K562 (cell line): Measurements from ENCODE around the gene C10orf71. TPM values are rescaled to one million over a fixed set of nuclear protein-coding genes. Genes with fewer than 3 reads are reported as not detected.

ENCODE experiments used
- ATAC-seq: fragments of 200-7000 bp; cut with Tn5 transposase; 3 replicates; pipeline ENCODE4 v1.9.1; 2020; ENCODE audit warnings: moderate library complexity
- BruUV-seq: library from RNA; stranded (reverse); fragments of 400-500 nt; replicated peaks from 2 replicates; lab custom pipeline; 2021; lab: Mats Ljungman, UMichigan
- CTCF ChIA-PET: fragments of 300-600 bp; formaldehyde crosslinking; extraction: SDS; loops from one replicate; lab custom pipeline; 2021; ENCODE audit warnings: low intra/inter-chr PET ratio; lab: Yijun Ruan, JAX
- POLR2A ChIA-PET: fragments of 300-600, 350-650 bp; sonication (Branson Sonifier 250); formaldehyde crosslinking; extraction: SDS; loops from one replicate; lab custom pipeline; 2021; ENCODE audit warnings: antibody characterized with exemption, inconsistent platforms; lab: Yijun Ruan, JAX
- DNase-seq, 4 experiments: peaks; one replicate each; pipeline versions ENCODE4 v3.0.0 to v3.0.0-alpha.2; 2011 to 2018; ENCODE audit warnings: low spot score in 3 of 4, mixed read lengths in 3 of 4; ENCODE audit errors: extremely low read depth in 1 of 4
- FAIRE-seq: peaks from 2 replicates; lab custom pipeline; 2011; peaks lifted over from hg19 to GRCh38; lab: Jason Lieb, UNC
- H2AFZ ChIP-seq: 2 replicates; pipeline ENCODE4 v1.6.0; 2011; ENCODE audit warnings: low read depth, low read length, control low read depth, inconsistent platforms
- H3K27ac ChIP-seq: fragments of 200-600 bp; 3 replicates; pipeline ENCODE4 v1.8.0; 2011; ENCODE audit warnings: low read depth, mild to moderate bottlenecking, control low read depth, inconsistent platforms, low read length, moderate library complexity, mixed read lengths; ENCODE audit errors: extremely low read depth
- H3K27me3 ChIP-seq, 2 experiments: fragments of 300-600 bp in 1 of 2; 2 replicates in 1 of 2; 3 replicates in 1 of 2; pipeline versions ENCODE4 v1.6.0 to v1.8.0; 2011; ENCODE audit warnings: inconsistent platforms in 2 of 2, low read length in 2 of 2, mild to moderate bottlenecking in 1 of 2, mixed read lengths in 1 of 2, moderate library complexity in 1 of 2; ENCODE audit not compliant: control insufficient read depth in 2 of 2, insufficient read depth in 2 of 2
- H3K36me3 ChIP-seq: fragments of 300-600 bp; 3 replicates; pipeline ENCODE4 v1.8.0; 2011; ENCODE audit warnings: mild to moderate bottlenecking, low read length, inconsistent platforms; ENCODE audit not compliant: control insufficient read depth, insufficient read depth
- H3K4me1 ChIP-seq, 2 experiments: fragments of 200-600 bp in 1 of 2; replicated peaks in 1 of 2; 2 replicates in 1 of 2; 3 replicates in 1 of 2; pipeline versions ENCODE4 v1.5.1 to v1.8.0; 2011; ENCODE audit warnings: inconsistent platforms in 2 of 2, low read length in 2 of 2, mild to moderate bottlenecking in 1 of 2, mixed read lengths in 1 of 2, moderate library complexity in 1 of 2; ENCODE audit not compliant: control insufficient read depth in 2 of 2, insufficient read depth in 2 of 2
- H3K4me2 ChIP-seq: 2 replicates; pipeline ENCODE4 v1.6.1; 2011; ENCODE audit warnings: low read length, control low read depth, inconsistent platforms, mixed read lengths; ENCODE audit not compliant: insufficient read depth
- H3K4me3 ChIP-seq: fragments of 200-600 bp; sonication (generic), shearing (Covaris generic); 2 replicates; pipeline ENCODE4 v1.5.1; 2016; ENCODE audit warnings: control low read depth, inconsistent platforms
- H3K79me2 ChIP-seq: fragments of 200-600 bp; 3 replicates; pipeline ENCODE4 v1.8.0; 2011; ENCODE audit warnings: low read length, inconsistent platforms; ENCODE audit not compliant: control insufficient read depth, insufficient read depth
- H3K9ac ChIP-seq, 2 experiments: 2 replicates each; pipeline versions ENCODE4 v1.6.0 to v1.6.1; 2011; ENCODE audit warnings: low read depth in 2 of 2, low read length in 2 of 2, control low read depth in 1 of 2, inconsistent platforms in 1 of 2, mild to moderate bottlenecking in 1 of 2, mixed read lengths in 1 of 2; ENCODE audit not compliant: insufficient read depth in 1 of 2
- H3K9me1 ChIP-seq: one replicate; pipeline ENCODE4 v1.6.0; 2011; ENCODE audit warnings: inconsistent platforms, mild to moderate bottlenecking, low read length, moderate library complexity; ENCODE audit not compliant: control insufficient read depth, insufficient read depth
- H3K9me3 ChIP-seq: replicated peaks from 2 replicates; pipeline ENCODE4 v1.5.1; 2011; ENCODE audit warnings: low read depth, low read length, inconsistent platforms; ENCODE audit not compliant: control insufficient read depth, insufficient read depth
- H4K20me1 ChIP-seq: replicated peaks from 2 replicates; pipeline ENCODE4 v1.6.1; 2011; ENCODE audit warnings: low read length, inconsistent platforms, mixed read lengths; ENCODE audit not compliant: control insufficient read depth, insufficient read depth
- BDP1 ChIP-seq: IDR thresholded peaks from 3 replicates; pipeline ENCODE4 v1.6.1; 2011; ENCODE audit not compliant: insufficient read length, insufficient read depth
- BMI1 ChIP-seq: fragments of 150-350 bp; IDR thresholded peaks from 2 replicates; pipeline ENCODE4 v1.6.1; 2014; ENCODE audit warnings: low read length
- ESRRA ChIP-seq: fragments of 450-650 bp; IDR thresholded peaks from 2 replicates; pipeline ENCODE4 v1.6.1; 2014; ENCODE audit warnings: low read depth, mild to moderate bottlenecking, moderate library complexity, borderline replicate concordance
- NR1H2 ChIP-seq: sonication (generic); formaldehyde crosslinking; IDR thresholded peaks from 2 replicates; pipeline ENCODE4 v1.4.0; 2020; ENCODE audit warnings: mild to moderate bottlenecking, missing genetic modification reagents
- NUFIP1 ChIP-seq: fragments of 450-650 bp; IDR thresholded peaks from 2 replicates; pipeline ENCODE4 v1.6.1; 2018; ENCODE audit not compliant: partially characterized antibody
- PHB ChIP-seq: fragments of 250-450 bp; sonication (Bioruptor Pico); IDR thresholded peaks from 2 replicates; pipeline ENCODE4 v1.5.0; 2021
- RAD51 ChIP-seq: fragments of 450-650 bp; IDR thresholded peaks from 2 replicates; pipeline ENCODE4 v1.7.1; 2016; ENCODE audit warnings: low read depth, mild to moderate bottlenecking, borderline replicate concordance
- SPI1 ChIP-seq: IDR thresholded peaks from 2 replicates; pipeline ENCODE4 v1.6.1; 2011; ENCODE audit warnings: low read depth, low read length, control low read depth, borderline replicate concordance
- SREBF2 ChIP-seq: sonication (generic); formaldehyde crosslinking; IDR thresholded peaks from 2 replicates; pipeline ENCODE4 v1.4.0; 2020; ENCODE audit warnings: mild to moderate bottlenecking, missing genetic modification reagents
- U2AF2 ChIP-seq: fragments of 200-400 bp; formaldehyde crosslinking; optimal IDR thresholded peaks from 2 replicates; pipeline ENCODE3; 2017; ENCODE audit warnings: low read depth, mild to moderate bottlenecking, low read length
- ZNF133 ChIP-seq: fragments of 250-450 bp; sonication (Bioruptor Pico); IDR thresholded peaks from 2 replicates; pipeline ENCODE4 v1.4.0; 2020; ENCODE audit warnings: mild to moderate bottlenecking
- ZNF239 ChIP-seq: fragments of 250-450 bp; sonication (Bioruptor Pico); IDR thresholded peaks from 2 replicates; pipeline ENCODE4 v1.4.0; 2020; ENCODE audit warnings: mild to moderate bottlenecking
- ZNF778 ChIP-seq: fragments of 450-650 bp; formaldehyde crosslinking; IDR thresholded peaks from 2 replicates; pipeline ENCODE4 v1.4.0; 2020; ENCODE audit warnings: mild to moderate bottlenecking, moderate library complexity
- in situ Hi-C: fragments of 300-500 bp; cut with MboI; formaldehyde crosslinking; loops from 4 replicates; pipeline ENCODE4 v1.15.0; 2018; ENCODE audit warnings: inconsistent platforms, mixed read lengths
- intact Hi-C: fragments of 100-400 bp; cut with micrococcal nuclease; formaldehyde crosslinking; loops from 2 replicates; pipeline ENCODE4 v1.14.2; 2022
- polyA plus RNA-seq, 8 experiments: library from polyadenylated mRNA; depleted of rRNA in 4 of 8; stranded (reverse) in 5 of 8; unstranded in 3 of 8; fragments of >200 nt; fragmentation: Nextera tagmentation in 2 of 8; fragmentation: Illumina TruSeq in 1 of 8; extraction: Ambion mirVana in 2 of 8; extraction: Trizol in 1 of 8; gene quantifications; 2 replicates each; pipeline versions ENCODE4 v1.2.1 to v1.2.3, GENCODE V29; 2011 to 2014; ENCODE audit warnings: inconsistent platforms in 1 of 8, missing spikeins in 1 of 8
- total RNA-seq, 7 experiments: library from RNA; depleted of rRNA in 6 of 7; stranded (reverse); fragments of >200 nt in 6 of 7; fragmentation: Illumina TruSeq in 2 of 7; extraction: Trizol in 2 of 7; gene quantifications; 2 replicates each; pipeline versions ENCODE4 v1.2.1 to v1.2.3, GENCODE V29; 2011 to 2021; ENCODE audit warnings: low replicate concordance in 1 of 7
- TF ChIP-seq, protein P1 (sequence below): fragments of 250-450 bp; sonication (Bioruptor Pico); IDR thresholded peaks from 2 replicates; pipeline ENCODE4 v1.4.0; 2020; ENCODE audit warnings: mild to moderate bottlenecking, moderate library complexity
- TF ChIP-seq, protein P2 (sequence below): sonication (generic); formaldehyde crosslinking; IDR thresholded peaks from 2 replicates; pipeline ENCODE4 v1.8.0; 2023; ENCODE audit warnings: mild to moderate bottlenecking, missing genetic modification reagents
- TF ChIP-seq, protein P3 (sequence below): sonication (generic); formaldehyde crosslinking; IDR thresholded peaks from 2 replicates; pipeline ENCODE4 v1.8.1; 2023; ENCODE audit warnings: mild to moderate bottlenecking, missing genetic modification reagents
- TF ChIP-seq, protein P4 (sequence below): fragments of 450-650 bp; IDR thresholded peaks from 2 replicates; pipeline ENCODE4 v1.6.1; 2016; ENCODE audit warnings: missing biosample characterization, missing genetic modification characterization

C10orf71 gene
- total and polyA plus RNA-seq, 9 of the 15 experiments (the other 6 are each of a cell fraction or from before 2014, with no cell fraction given): 0.06 to 4.5 (median 1.3) TPM

DNA sequence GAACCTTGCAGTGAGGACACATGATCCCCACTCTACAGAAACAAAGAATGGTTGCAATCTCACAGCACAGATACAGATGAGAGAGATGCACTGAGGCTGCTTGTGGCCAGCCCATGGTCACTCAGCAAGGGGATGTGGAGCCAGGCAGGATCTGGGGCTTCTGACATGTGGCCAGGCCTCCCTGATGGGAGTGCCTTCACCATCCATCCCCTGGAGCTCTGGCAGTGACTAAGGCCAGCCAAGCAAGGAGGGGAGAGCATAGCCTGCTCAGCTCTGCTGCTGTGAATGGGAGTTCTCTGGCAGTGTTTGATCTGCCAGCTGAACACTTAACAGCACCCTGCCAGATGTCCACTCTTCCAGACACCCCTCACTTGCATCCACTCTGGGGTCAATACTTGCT lies 19.8 kb downstream of the C10orf71 start:
- Histone ChIP-seq H3K27ac (no peak overlapping the region), H4K20me1 (no peaks in the 10 kb centered on the region), H3K4me1 (peaks cover 0 to under 1% of the 10 kb centered on the region in 2 experiments; a peak in 1 of 5 replicates), H3K9me1 (no peaks in the 10 kb centered on the region), H3K9me3 (no peaks in the 10 kb centered on the region), H3K36me3 (peaks cover 23% of the 10 kb centered on the region; the same call in 2 of the 3 replicates), H2AFZ (no peak overlapping the region), H3K9ac (no peak overlapping the region), H3K4me2 (no peak overlapping the region), H3K79me2 (no peaks in the 10 kb centered on the region), H3K27me3 (no peaks in the 10 kb centered on the region), H3K4me3 (no peak overlapping the region)
- intact Hi-C loops: no loop called here
- CTCF ChIA-PET: no interaction called here
- POLR2A ChIA-PET: interaction anchor here (0.7 kb wide), 1 partner anchor 335 kb away, joined by 3 read pairs; no protein-coding TSS in a partner anchor
- in situ Hi-C loops: no loop called here
- FAIRE-seq (no peak), ATAC-seq (no peak), DNase-seq (no peak)
- no TSS peak for BruUV-seq
- no peak for TF ChIP-seq ZNF133 (CRISPR knock-in tag)
- TF ChIP-seq BDP1: no peak
- TF ChIP-seq NUFIP1: no peak
- TF ChIP-seq ZNF778: no peak
- TF ChIP-seq SPI1: no peak
- TF ChIP-seq RAD51: no peak
- TF ChIP-seq, protein P1, sequence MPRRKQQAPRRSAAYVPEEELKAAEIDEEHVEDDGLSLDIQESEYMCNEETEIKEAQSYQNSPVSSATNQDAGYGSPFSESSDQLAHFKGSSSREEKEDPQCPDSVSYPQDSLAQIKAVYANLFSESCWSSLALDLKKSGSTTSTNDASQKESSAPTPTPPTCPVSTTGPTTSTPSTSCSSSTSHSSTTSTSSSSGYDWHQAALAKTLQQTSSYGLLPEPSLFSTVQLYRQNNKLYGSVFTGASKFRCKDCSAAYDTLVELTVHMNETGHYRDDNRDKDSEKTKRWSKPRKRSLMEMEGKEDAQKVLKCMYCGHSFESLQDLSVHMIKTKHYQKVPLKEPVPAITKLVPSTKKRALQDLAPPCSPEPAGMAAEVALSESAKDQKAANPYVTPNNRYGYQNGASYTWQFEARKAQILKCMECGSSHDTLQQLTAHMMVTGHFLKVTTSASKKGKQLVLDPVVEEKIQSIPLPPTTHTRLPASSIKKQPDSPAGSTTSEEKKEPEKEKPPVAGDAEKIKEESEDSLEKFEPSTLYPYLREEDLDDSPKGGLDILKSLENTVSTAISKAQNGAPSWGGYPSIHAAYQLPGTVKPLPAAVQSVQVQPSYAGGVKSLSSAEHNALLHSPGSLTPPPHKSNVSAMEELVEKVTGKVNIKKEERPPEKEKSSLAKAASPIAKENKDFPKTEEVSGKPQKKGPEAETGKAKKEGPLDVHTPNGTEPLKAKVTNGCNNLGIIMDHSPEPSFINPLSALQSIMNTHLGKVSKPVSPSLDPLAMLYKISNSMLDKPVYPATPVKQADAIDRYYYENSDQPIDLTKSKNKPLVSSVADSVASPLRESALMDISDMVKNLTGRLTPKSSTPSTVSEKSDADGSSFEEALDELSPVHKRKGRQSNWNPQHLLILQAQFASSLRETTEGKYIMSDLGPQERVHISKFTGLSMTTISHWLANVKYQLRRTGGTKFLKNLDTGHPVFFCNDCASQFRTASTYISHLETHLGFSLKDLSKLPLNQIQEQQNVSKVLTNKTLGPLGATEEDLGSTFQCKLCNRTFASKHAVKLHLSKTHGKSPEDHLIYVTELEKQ (CRISPR knock-in tag): no peak
- TF ChIP-seq, protein P2, sequence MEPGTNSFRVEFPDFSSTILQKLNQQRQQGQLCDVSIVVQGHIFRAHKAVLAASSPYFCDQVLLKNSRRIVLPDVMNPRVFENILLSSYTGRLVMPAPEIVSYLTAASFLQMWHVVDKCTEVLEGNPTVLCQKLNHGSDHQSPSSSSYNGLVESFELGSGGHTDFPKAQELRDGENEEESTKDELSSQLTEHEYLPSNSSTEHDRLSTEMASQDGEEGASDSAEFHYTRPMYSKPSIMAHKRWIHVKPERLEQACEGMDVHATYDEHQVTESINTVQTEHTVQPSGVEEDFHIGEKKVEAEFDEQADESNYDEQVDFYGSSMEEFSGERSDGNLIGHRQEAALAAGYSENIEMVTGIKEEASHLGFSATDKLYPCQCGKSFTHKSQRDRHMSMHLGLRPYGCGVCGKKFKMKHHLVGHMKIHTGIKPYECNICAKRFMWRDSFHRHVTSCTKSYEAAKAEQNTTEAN (CRISPR knock-in tag): no peak
- no peak for TF ChIP-seq BMI1
- TF ChIP-seq NR1H2 (CRISPR knock-in tag): no peak
- no peak for TF ChIP-seq PHB
- TF ChIP-seq SREBF2 (CRISPR knock-in tag): no peak
- TF ChIP-seq ZNF239 (CRISPR knock-in tag): no peak
- TF ChIP-seq, protein P3, sequence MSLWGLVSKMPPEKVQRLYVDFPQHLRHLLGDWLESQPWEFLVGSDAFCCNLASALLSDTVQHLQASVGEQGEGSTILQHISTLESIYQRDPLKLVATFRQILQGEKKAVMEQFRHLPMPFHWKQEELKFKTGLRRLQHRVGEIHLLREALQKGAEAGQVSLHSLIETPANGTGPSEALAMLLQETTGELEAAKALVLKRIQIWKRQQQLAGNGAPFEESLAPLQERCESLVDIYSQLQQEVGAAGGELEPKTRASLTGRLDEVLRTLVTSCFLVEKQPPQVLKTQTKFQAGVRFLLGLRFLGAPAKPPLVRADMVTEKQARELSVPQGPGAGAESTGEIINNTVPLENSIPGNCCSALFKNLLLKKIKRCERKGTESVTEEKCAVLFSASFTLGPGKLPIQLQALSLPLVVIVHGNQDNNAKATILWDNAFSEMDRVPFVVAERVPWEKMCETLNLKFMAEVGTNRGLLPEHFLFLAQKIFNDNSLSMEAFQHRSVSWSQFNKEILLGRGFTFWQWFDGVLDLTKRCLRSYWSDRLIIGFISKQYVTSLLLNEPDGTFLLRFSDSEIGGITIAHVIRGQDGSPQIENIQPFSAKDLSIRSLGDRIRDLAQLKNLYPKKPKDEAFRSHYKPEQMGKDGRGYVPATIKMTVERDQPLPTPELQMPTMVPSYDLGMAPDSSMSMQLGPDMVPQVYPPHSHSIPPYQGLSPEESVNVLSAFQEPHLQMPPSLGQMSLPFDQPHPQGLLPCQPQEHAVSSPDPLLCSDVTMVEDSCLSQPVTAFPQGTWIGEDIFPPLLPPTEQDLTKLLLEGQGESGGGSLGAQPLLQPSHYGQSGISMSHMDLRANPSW (CRISPR knock-in tag): no peak
- TF ChIP-seq U2AF2: no peak
- no peak for TF ChIP-seq ESRRA
- TF ChIP-seq, protein P4, sequence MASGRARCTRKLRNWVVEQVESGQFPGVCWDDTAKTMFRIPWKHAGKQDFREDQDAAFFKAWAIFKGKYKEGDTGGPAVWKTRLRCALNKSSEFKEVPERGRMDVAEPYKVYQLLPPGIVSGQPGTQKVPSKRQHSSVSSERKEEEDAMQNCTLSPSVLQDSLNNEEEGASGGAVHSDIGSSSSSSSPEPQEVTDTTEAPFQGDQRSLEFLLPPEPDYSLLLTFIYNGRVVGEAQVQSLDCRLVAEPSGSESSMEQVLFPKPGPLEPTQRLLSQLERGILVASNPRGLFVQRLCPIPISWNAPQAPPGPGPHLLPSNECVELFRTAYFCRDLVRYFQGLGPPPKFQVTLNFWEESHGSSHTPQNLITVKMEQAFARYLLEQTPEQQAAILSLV: no peak
